ENCODE data around the gene VSIG10. TPM values are rescaled to one million over a fixed set of nuclear protein-coding genes. Genes with fewer than 3 reads are reported as not detected.
A peak's percentile ranks its signal among the peaks of the same experiment; 100 is the strongest.

VSIG10 gene
- total and polyA plus RNA-seq, 7 donors, result 22.2 to 59.9 (median 28.5) TPM

DNA sequence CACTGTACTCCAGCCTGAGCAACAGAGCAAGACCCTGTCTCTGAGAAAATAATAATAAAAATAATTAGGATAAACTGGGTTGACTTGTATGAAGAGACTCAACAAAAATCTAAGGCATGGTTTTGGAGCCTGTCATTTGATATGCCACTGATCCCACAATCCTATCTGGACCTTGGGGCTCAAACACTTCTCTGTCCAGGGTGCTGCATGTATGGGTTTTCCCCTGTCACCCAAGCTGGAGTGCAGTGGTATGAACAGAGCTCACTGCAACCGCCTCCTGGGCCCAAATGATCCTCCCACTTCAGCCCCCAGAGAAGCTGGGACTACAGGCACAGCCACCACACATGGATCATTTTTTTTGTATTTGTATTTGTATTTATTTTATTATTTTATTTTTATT is 5.3 kb upstream of the VSIG10 start:
- DNase-seq, result no peak
- TF ChIP-seq EP300 (IDR thresholded peaks at IDR 0.05), result no peak
- TF ChIP-seq, protein P1, sequence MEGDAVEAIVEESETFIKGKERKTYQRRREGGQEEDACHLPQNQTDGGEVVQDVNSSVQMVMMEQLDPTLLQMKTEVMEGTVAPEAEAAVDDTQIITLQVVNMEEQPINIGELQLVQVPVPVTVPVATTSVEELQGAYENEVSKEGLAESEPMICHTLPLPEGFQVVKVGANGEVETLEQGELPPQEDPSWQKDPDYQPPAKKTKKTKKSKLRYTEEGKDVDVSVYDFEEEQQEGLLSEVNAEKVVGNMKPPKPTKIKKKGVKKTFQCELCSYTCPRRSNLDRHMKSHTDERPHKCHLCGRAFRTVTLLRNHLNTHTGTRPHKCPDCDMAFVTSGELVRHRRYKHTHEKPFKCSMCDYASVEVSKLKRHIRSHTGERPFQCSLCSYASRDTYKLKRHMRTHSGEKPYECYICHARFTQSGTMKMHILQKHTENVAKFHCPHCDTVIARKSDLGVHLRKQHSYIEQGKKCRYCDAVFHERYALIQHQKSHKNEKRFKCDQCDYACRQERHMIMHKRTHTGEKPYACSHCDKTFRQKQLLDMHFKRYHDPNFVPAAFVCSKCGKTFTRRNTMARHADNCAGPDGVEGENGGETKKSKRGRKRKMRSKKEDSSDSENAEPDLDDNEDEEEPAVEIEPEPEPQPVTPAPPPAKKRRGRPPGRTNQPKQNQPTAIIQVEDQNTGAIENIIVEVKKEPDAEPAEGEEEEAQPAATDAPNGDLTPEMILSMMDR (IDR thresholded peaks at IDR 0.05), result no peak
- no peak for TF ChIP-seq POLR2A (IDR thresholded peaks at IDR 0.05)
- no peak for TF ChIP-seq POLR2AphosphoS5 (IDR thresholded peaks at IDR 0.05)

DNA sequence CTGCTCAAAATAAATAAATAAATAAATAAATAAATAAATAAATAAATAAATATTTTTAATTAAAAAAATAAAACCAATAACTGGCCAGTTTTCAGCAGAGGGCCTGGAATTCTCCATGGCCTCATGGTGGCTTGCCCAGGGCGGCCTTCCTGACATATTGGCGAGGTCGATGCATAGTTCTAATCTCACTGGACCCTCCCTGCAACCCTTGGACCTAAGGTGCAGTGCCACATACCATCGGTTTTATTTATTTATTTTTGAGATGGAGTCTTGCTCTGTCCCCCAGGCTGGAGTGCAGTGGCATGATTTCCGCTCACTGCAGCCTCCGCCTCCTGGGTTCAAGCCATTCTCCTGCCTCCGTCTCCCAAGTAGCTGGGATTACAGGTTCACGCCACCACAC is 3.9 kb upstream of the VSIG10 start:
- Histone ChIP-seq H3K27ac (no peak overlapping the region), H3K4me3 (no peak overlapping the region), H3K36me3 (no peaks in the 10 kb centered on the region), H3K27me3 (no peaks in the 10 kb centered on the region), H3K9me3 (no peaks in the 10 kb centered on the region), H3K4me1 (peaks cover 3 to 14% (median 6%) of the 10 kb centered on the region in 4 donors)
- WGBS, 2 donors, result 79 to 90% methylated on average over 8 of the region's 8 CpGs
- no peak for TF ChIP-seq POLR2AphosphoS5 (IDR thresholded peaks at IDR 0.05)
- TF ChIP-seq POLR2A (IDR thresholded peaks at IDR 0.05), result no peak
- TF ChIP-seq, protein P1 (IDR thresholded peaks at IDR 0.05), result no peak
- no peak for TF ChIP-seq EP300 (IDR thresholded peaks at IDR 0.05)
- intact Hi-C loops (cut with DNase I), result no loop called here
- no peak for DNase-seq

More for the DNA sequence above, 5.3 kb upstream of the VSIG10 start:
- intact Hi-C loops (cut with DNase I), result no loop called here
- peaks cover 0 to 7% (median 0%) of the 10 kb centered on the region in 4 donors for H3K4me1 ChIP-seq
- no peaks in the 10 kb centered on the region for H3K36me3 ChIP-seq
- H3K9me3 ChIP-seq, result no peaks in the 10 kb centered on the region
- no peak overlapping the region for H3K27ac ChIP-seq
- H3K27me3 ChIP-seq, result no peaks in the 10 kb centered on the region
- H3K4me3 ChIP-seq, result no peak overlapping the region
- 91 to 98% methylated on average over 1 of the region's 1 CpG for WGBS, 2 donors

DNA sequence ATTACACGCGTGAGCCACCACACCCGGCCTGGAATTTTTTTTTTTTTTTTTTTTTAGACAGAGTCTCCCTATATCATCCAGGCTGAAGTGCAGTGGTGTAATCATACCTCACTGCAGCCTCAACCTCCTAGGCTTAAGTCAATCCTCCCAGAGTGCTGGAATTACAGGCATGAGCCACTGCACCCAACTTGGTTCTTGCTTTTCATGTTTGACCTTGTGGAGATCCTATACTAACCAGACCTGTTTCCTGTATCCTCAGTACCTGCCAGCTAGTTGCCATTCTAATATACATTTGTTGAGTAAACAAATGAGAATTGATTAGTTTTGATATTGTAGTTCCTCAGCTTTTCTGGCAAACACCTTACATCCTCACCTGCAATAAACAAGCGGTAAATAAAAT is 3.2 kb upstream of the VSIG10 start:
- H3K4me1 ChIP-seq, result peaks cover 3 to 17% (median 8%) of the 10 kb centered on the region in 4 donors
- H3K9me3 ChIP-seq, result no peaks in the 10 kb centered on the region
- TF ChIP-seq, protein P1 (IDR thresholded peaks at IDR 0.05), result no peak
- no peak for TF ChIP-seq POLR2AphosphoS5 (IDR thresholded peaks at IDR 0.05)
- TF ChIP-seq POLR2A (IDR thresholded peaks at IDR 0.05), result no peak
- TF ChIP-seq EP300 (IDR thresholded peaks at IDR 0.05), result no peak
- H3K36me3 ChIP-seq, result no peaks in the 10 kb centered on the region
- no peak overlapping the region for H3K4me3 ChIP-seq
- 52 to 94% methylated on average over 4 of the region's 4 CpGs for WGBS, 2 donors
- intact Hi-C loops (cut with DNase I), result no loop called here
- H3K27ac ChIP-seq, result no peak overlapping the region
- H3K27me3 ChIP-seq, result no peaks in the 10 kb centered on the region
- no peak for DNase-seq

DNA sequence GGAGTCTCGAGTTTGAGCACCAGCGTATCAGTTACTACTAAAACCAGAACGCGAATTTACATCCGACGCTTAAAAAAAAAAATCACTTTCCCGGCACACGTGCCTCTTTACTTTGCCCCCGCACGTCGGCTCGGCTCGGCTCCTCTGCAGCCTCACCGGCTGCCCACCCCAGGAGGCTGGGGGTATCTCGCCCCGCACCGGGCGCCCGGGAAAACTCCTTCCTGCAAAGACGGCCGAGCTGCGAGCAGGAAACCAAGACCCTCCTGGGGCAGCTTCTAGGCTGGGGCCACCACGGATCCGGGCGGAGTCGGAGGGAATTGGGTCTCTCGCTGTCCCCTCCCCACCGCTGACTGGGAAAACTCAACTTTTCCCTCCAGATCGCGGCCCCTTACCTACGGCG is 610 bp downstream of the VSIG10 start:
- Histone ChIP-seq H3K4me3 (peak overlapping the region; percentile 69 to 97 (median 76)), H3K4me1 (peaks cover 3 to 17% (median 8%) of the 10 kb centered on the region in 4 donors), H3K27ac (peak overlapping the region; percentile 78 to 85 (median 80)), H3K36me3 (no peaks in the 10 kb centered on the region), H3K9me3 (no peaks in the 10 kb centered on the region), H3K27me3 (no peaks in the 10 kb centered on the region)
- 0% methylated on average over 32 of the region's 32 CpGs for WGBS, 2 donors
- DNase-seq, result peak; percentile 66
- TF ChIP-seq EP300 (IDR thresholded peaks at IDR 0.05), result no peak
- TF ChIP-seq, protein P1 (IDR thresholded peaks at IDR 0.05), result no peak
- TF ChIP-seq POLR2A (IDR thresholded peaks at IDR 0.05), result no peak
- TF ChIP-seq POLR2AphosphoS5 (IDR thresholded peaks at IDR 0.05), result no peak
- intact Hi-C loops (cut with DNase I), result loop anchor here (2.0 to 5.0 kb wide), 2 partner anchors 40 to 231 kb away; no protein-coding TSS in a partner anchor

DNA sequence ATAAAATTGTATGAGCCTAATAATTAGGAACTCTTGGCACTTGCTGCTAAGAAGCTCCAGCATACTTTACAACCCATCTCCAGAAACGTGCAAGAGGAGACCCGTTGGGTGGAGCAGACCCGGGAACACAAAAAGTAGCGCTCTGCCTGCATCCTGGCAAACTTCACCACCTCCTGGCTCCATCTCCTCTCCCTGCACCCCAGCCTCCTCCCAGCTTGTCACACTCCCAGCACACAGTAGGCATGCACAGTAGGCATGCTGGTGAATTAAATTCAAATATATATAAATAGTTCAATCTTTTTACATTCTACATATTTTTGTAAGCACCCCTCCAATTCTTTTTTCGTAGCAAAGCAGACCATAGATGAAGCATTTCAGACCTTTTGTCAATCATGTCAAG is 1.2 kb downstream of the VSIG10 start:
- 12 to 47% methylated on average over 5 of the region's 5 CpGs for WGBS, 2 donors
- no peak for DNase-seq
- Histone ChIP-seq H3K4me1 (peaks cover 3 to 17% (median 8%) of the 10 kb centered on the region in 4 donors), H3K36me3 (no peaks in the 10 kb centered on the region), H3K4me3 (peak overlapping the region; percentile 69 to 97 (median 76)), H3K9me3 (no peaks in the 10 kb centered on the region), H3K27me3 (no peaks in the 10 kb centered on the region), H3K27ac (peak overlapping the region in 2 of 4 donors; percentile 81 to 85)
- TF ChIP-seq POLR2A (IDR thresholded peaks at IDR 0.05), result no peak
- TF ChIP-seq, protein P1 (IDR thresholded peaks at IDR 0.05), result no peak
- TF ChIP-seq POLR2AphosphoS5 (IDR thresholded peaks at IDR 0.05), result no peak
- intact Hi-C loops (cut with DNase I), result loop anchor here (2.0 to 5.0 kb wide), 2 partner anchors 40 to 230 kb away; no protein-coding TSS in a partner anchor
